HepG2 (cell line): ENCODE results near the gene HMGCR. TPM values are rescaled to one million over a fixed set of nuclear protein-coding genes. Genes with fewer than 3 reads are reported as not detected.

Experiments used
- ARID3A ChIP-seq: IDR thresholded peaks from 2 replicates; pipeline ENCODE4 v1.6.1; 2012; ENCODE audit warnings: low read depth, low read length, improper control_type of control experiment
- BRF2 ChIP-seq: sonication (generic); formaldehyde crosslinking; IDR thresholded peaks from 2 replicates; pipeline ENCODE4 v1.8.1; 2022; ENCODE audit warnings: mild to moderate bottlenecking, missing genetic modification reagents
- CHD2 ChIP-seq: IDR thresholded peaks from 2 replicates; pipeline ENCODE4 v1.6.1; 2011; ENCODE audit warnings: low read depth, low read length, improper control_type of control experiment
- ELF3 ChIP-seq: IDR thresholded peaks from 2 replicates; pipeline ENCODE4 v1.6.1; 2016; ENCODE audit warnings: missing genetic modification reagents, missing compliant biosample characterization
- ERF ChIP-seq: IDR thresholded peaks from 2 replicates; pipeline ENCODE4 v1.6.1; 2018; ENCODE audit warnings: missing biosample characterization, missing genetic modification reagents
- FOXA1 ChIP-seq, 2 experiments: fragments of 450-650 bp in 1 of 2; sonication (generic) in 1 of 2; formaldehyde crosslinking in 1 of 2; IDR thresholded peaks; 2 replicates each; pipeline versions ENCODE4 v1.4.0 to v1.6.1; 2016 to 2020; ENCODE audit warnings: missing genetic modification reagents in 1 of 2
- PAX8 ChIP-seq: sonication (generic); formaldehyde crosslinking; IDR thresholded peaks from 2 replicates; pipeline ENCODE4 v1.8.0; 2022; ENCODE audit warnings: mild to moderate bottlenecking, missing genetic modification reagents, borderline replicate concordance
- RFX1 ChIP-seq: fragments of 450-650 bp; IDR thresholded peaks from 2 replicates; pipeline ENCODE4 v1.6.1; 2017
- SCMH1 ChIP-seq: sonication (generic); formaldehyde crosslinking; IDR thresholded peaks from 2 replicates; pipeline ENCODE4 v1.9.0; 2021; ENCODE audit warnings: missing genetic modification reagents, mild to moderate bottlenecking, borderline replicate concordance
- SMAD3 ChIP-seq: sonication (generic); formaldehyde crosslinking; IDR thresholded peaks from 2 replicates; pipeline ENCODE4 v1.4.0; 2020; ENCODE audit warnings: missing genetic modification reagents
- SOX13 ChIP-seq, 3 experiments: fragments of 450-650 bp in 1 of 3; sonication (generic) in 1 of 3; formaldehyde crosslinking in 1 of 3; IDR thresholded peaks in 2 of 3; conservative IDR thresholded peaks in 1 of 3; 2 replicates each; pipeline versions ENCODE4 v1.5.0 to v1.6.1; 2016 to 2020; ENCODE audit warnings: antibody characterized with exemption in 1 of 3, mild to moderate bottlenecking in 1 of 3, missing compliant biosample characterization in 1 of 3, missing genetic modification reagents in 1 of 3, moderate library complexity in 1 of 3
- SP5 ChIP-seq: IDR thresholded peaks from 2 replicates; pipeline ENCODE4 v1.6.1; 2016; ENCODE audit warnings: low read depth, borderline replicate concordance
- TEAD3 ChIP-seq: optimal IDR thresholded peaks from 2 replicates; pipeline ENCODE3; 2016; ENCODE audit warnings: borderline replicate concordance
- WIZ ChIP-seq: sonication (generic); formaldehyde crosslinking; IDR thresholded peaks from 2 replicates; pipeline ENCODE4 v1.5.1; 2020; ENCODE audit warnings: mild to moderate bottlenecking, missing genetic modification reagents
- ZMAT5 ChIP-seq: sonication (generic); formaldehyde crosslinking; IDR thresholded peaks from 2 replicates; pipeline ENCODE4 v1.5.0; 2020; ENCODE audit warnings: mild to moderate bottlenecking, low read depth, missing genetic modification reagents, borderline replicate concordance
- ZNF30 ChIP-seq: sonication (generic); formaldehyde crosslinking; IDR thresholded peaks from 2 replicates; pipeline ENCODE4 v1.5.0; 2020; ENCODE audit warnings: mild to moderate bottlenecking, missing genetic modification reagents
- ZNF33A ChIP-seq: sonication (generic); formaldehyde crosslinking; IDR thresholded peaks from 2 replicates; pipeline ENCODE4 v1.5.1; 2020; ENCODE audit warnings: missing genetic modification reagents, mild to moderate bottlenecking, moderate library complexity, borderline replicate concordance
- ZNF569 ChIP-seq: sonication (generic); formaldehyde crosslinking; IDR thresholded peaks from 2 replicates; pipeline ENCODE4 v1.5.0; 2020; ENCODE audit warnings: mild to moderate bottlenecking, missing genetic modification reagents, moderate library complexity, borderline replicate concordance
- ZNF576 ChIP-seq: sonication (generic); formaldehyde crosslinking; IDR thresholded peaks from 2 replicates; pipeline ENCODE4 v1.4.0; 2020; ENCODE audit warnings: mild to moderate bottlenecking, missing genetic modification reagents
- ZNF766 ChIP-seq: sonication (generic); formaldehyde crosslinking; IDR thresholded peaks from 2 replicates; pipeline ENCODE4 v1.5.0; 2020; ENCODE audit warnings: missing genetic modification reagents, borderline replicate concordance
- ZNF770 ChIP-seq: sonication (generic); formaldehyde crosslinking; IDR thresholded peaks from 2 replicates; pipeline ENCODE4 v1.5.0; 2020; ENCODE audit warnings: mild to moderate bottlenecking, missing genetic modification reagents
- ZSCAN5A ChIP-seq: sonication (generic); formaldehyde crosslinking; IDR thresholded peaks from 2 replicates; pipeline ENCODE4 v1.8.0; 2022; ENCODE audit warnings: mild to moderate bottlenecking, missing genetic modification reagents, borderline replicate concordance
- polyA plus RNA-seq, 8 experiments: library from polyadenylated mRNA; depleted of rRNA in 3 of 8; stranded (reverse) in 7 of 8; unstranded in 1 of 8; fragments of >200 nt; fragmentation: Illumina TruSeq in 4 of 8; extraction: Trizol in 4 of 8; gene quantifications; 2 replicates each; pipeline versions ENCODE4 v1.2.1 to v1.2.3, GENCODE V29; 2011 to 2016; ENCODE audit warnings: low read depth in 4 of 8, missing spikeins in 1 of 8, mixed read lengths in 1 of 8; ENCODE audit not compliant: insufficient read depth in 1 of 8
- total RNA-seq, 5 experiments: library from RNA; depleted of rRNA; stranded (reverse); fragments of >200 nt; fragmentation: Illumina TruSeq; extraction: Trizol; gene quantifications; 2 replicates each; pipeline ENCODE4 v1.2.3, GENCODE V29; 2016; ENCODE audit warnings: low read depth in 1 of 5

HMGCR gene
- total and polyA plus RNA-seq, 2 of the 13 experiments (the other 11 are each of a cell fraction or from before 2014, with no cell fraction given), result 43.0 to 144 TPM

- TF ChIP-seq WIZ (CRISPR knock-in tag) (no peak), ZNF766 (CRISPR knock-in tag) (no peak), FOXA1 (IDR thresholded peaks at IDR 0.05) (no peak), FOXA1 (CRISPR knock-in tag; IDR thresholded peaks at IDR 0.05) (peak; percentile 47; the same call in 1 of the 2 replicates), ZNF576 (CRISPR knock-in tag) (no peak), SOX13 (IDR thresholded peaks at IDR 0.05) (no peak), SOX13 (CRISPR knock-in tag; conservative IDR thresholded peaks at IDR 0.05 in 1 of 2, IDR thresholded peaks at IDR 0.05 in 1 of 2) (peak in 1 of 2 experiments; percentile 21; a peak in 1 of 4 replicates), TEAD3 (CRISPR knock-in tag) (no peak), CHD2 (no peak), ARID3A (0 out of 2 replicates have a peak, but pooled peaks have one; percentile 31), SP5 (CRISPR knock-in tag) (0 out of 2 replicates have a peak, but pooled peaks have one; percentile 13), SCMH1 (no peak), ERF (CRISPR knock-in tag) (no peak; the same call in 1 of the 2 replicates), ZMAT5 (CRISPR knock-in tag) (no peak), SMAD3 (CRISPR knock-in tag) (no peak), ZNF30 (CRISPR knock-in tag) (no peak), PAX8 (CRISPR knock-in tag) (0 out of 2 replicates have a peak, but pooled peaks have one; percentile 43), ZSCAN5A (CRISPR knock-in tag) (no peak), ELF3 (CRISPR knock-in tag) (no peak), RFX1 (no peak), ZNF770 (CRISPR knock-in tag) (no peak), ZNF33A (no peak), BRF2 (CRISPR knock-in tag) (no peak), ZNF569 (CRISPR knock-in tag) (no peak)
Observed at GRCh38 chr5:75335952-75336614, 937 bp upstream of the HMGCR start (continued).
